GM23248 (cell line): ENCODE measurements around the gene C2CD5. TPM values are rescaled to one million over a fixed set of nuclear protein-coding genes. Genes with fewer than 3 reads are reported as not detected.
"Not testable (repeated sequence)": the region's sequence is repeated elsewhere in the genome, so short reads cannot be mapped to it uniquely, and the experiment has no call there.

Experiments used
- DNase-seq: peaks from one replicate; pipeline ENCODE4 v3.0.0-alpha.2; 2015
- H2AFZ ChIP-seq: fragments of 200-600 bp; sonication (generic); 2 replicates; pipeline ENCODE4 v1.6.1; 2016; ENCODE audit warnings: antibody characterized with exemption
- H3F3A ChIP-seq: fragments of 200-600 bp; sonication (generic); 2 replicates; pipeline ENCODE4 v1.6.1; 2016; ENCODE audit warnings: mild to moderate bottlenecking, antibody characterized with exemption, mixed run types; ENCODE audit not compliant: insufficient read depth
- H3K27ac ChIP-seq: fragments of 200-600 bp; sonication (generic); 2 replicates; pipeline ENCODE4 v1.5.1; 2016; ENCODE audit warnings: mild to moderate bottlenecking
- H3K27me3 ChIP-seq: fragments of 200-600 bp; sonication (generic); replicated peaks from 2 replicates; pipeline ENCODE4 v1.6.1; 2016; ENCODE audit warnings: mild to moderate bottlenecking; ENCODE audit not compliant: insufficient read depth
- H3K36me3 ChIP-seq: fragments of 200-600 bp; sonication (generic); 2 replicates; pipeline ENCODE4 v1.6.1; 2016; ENCODE audit warnings: low read depth, mild to moderate bottlenecking
- H3K4me1 ChIP-seq: fragments of 200-600 bp; sonication (generic); 2 replicates; pipeline ENCODE4 v1.6.1; 2016; ENCODE audit warnings: mild to moderate bottlenecking; ENCODE audit not compliant: insufficient read depth
- H3K4me2 ChIP-seq: fragments of 200-600 bp; sonication (generic); one replicate; pipeline ENCODE4 v1.6.1; 2016; ENCODE audit warnings: mild to moderate bottlenecking; ENCODE audit not compliant: unreplicated experiment
- H3K4me3 ChIP-seq: fragments of 200-600 bp; sonication (generic); 2 replicates; pipeline ENCODE4 v1.5.1; 2016; ENCODE audit warnings: mild to moderate bottlenecking
- H3K79me2 ChIP-seq: fragments of 200-600 bp; sonication (generic); 2 replicates; pipeline ENCODE4 v1.6.1; 2016; ENCODE audit warnings: mild to moderate bottlenecking; ENCODE audit not compliant: insufficient read depth
- H3K9ac ChIP-seq: fragments of 200-600 bp; sonication (generic); 2 replicates; pipeline ENCODE4 v1.6.1; 2016; ENCODE audit warnings: mild to moderate bottlenecking
- H3K9me2 ChIP-seq: fragments of 200-600 bp; sonication (generic); 2 replicates; pipeline ENCODE4 v1.6.1; 2016; ENCODE audit warnings: mixed run types, mild to moderate bottlenecking, moderate library complexity; ENCODE audit not compliant: insufficient read depth
- H3K9me3 ChIP-seq: fragments of 200-600 bp; sonication (generic); one replicate; pipeline ENCODE4 v1.6.1; 2017; ENCODE audit warnings: low read depth
- H4K20me1 ChIP-seq: fragments of 200-600 bp; sonication (generic); 2 replicates; pipeline ENCODE4 v1.6.0; 2016; ENCODE audit not compliant: insufficient read depth
- EZH2 ChIP-seq: fragments of 200-600 bp; sonication (generic); IDR thresholded peaks from 2 replicates; pipeline ENCODE4 v1.6.1; 2018; ENCODE audit warnings: antibody characterized with exemption, mild to moderate bottlenecking; ENCODE audit not compliant: insufficient read depth, poor library complexity, severe bottlenecking
- EZH2phosphoT487 ChIP-seq: fragments of 200-600 bp; sonication (generic); IDR thresholded peaks from 2 replicates; pipeline ENCODE4 v1.6.1; 2018; ENCODE audit warnings: antibody characterized with exemption, moderate library complexity, mild to moderate bottlenecking, low read depth; ENCODE audit not compliant: insufficient read depth
- WGBS, 2 experiments: methylation state at CpG; one replicate each; pipeline ENCODE4 v1.1.6; 2015 to 2017; ENCODE audit warnings: low lambda C conversion rate in 2 of 2, low coverage in 1 of 2; ENCODE audit errors: missing lambda C conversion rate in 2 of 2; 5-methylcytosine and 5-hydroxymethylcytosine counted together
- in situ Hi-C: fragments of 300-500 bp; cut with MboI; formaldehyde crosslinking; loops from 2 replicates; pipeline ENCODE4 v1.15.0; 2020
- polyA plus RNA-seq: library from polyadenylated mRNA; unstranded; fragments of >200 nt; fragmentation: Nextera tagmentation; extraction: Ambion mirVana; gene quantifications from 2 replicates; pipeline ENCODE4 v1.2.1, GENCODE V29; 2016
- total RNA-seq: library from RNA; depleted of rRNA; stranded (reverse); fragments of >200 nt; shearing (Covaris generic); gene quantifications from 2 replicates; pipeline ENCODE4 v1.2.3, GENCODE V29; 2014

The C2CD5 gene
- total and polyA plus RNA-seq, 2 experiments from 2014 or later: 13.3 to 13.7 TPM

- H3K27me3 ChIP-seq: no peaks in the 10 kb centered on the region
- no peak for TF ChIP-seq EZH2phosphoT487
- TF ChIP-seq EZH2: no peak
Measured at GRCh38 chr12:22481547-22482104, 62.7 kb downstream of the C2CD5 start.

DNA sequence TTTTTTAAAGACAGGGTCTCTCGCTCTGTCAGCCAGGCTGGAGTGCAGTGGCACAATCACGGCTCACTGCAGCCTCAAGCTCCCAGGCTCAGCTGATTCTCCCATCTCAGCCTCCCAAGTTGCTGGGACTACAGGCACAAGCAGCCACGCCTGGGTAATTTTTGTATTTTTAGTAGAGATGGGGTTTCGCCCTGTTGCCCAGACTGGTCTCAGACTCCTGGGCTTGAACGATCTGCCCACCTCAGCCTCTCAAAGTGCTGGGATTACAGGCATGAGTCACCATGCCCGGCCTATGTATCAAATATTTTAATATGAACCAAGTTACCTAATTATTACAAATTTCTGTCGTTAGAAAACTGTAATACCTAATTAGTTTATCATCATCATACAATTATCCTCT, 63.5 kb downstream of the C2CD5 start:
- H3K79me2 ChIP-seq, H4K20me1 ChIP-seq, H3K27ac ChIP-seq, H3K4me2 ChIP-seq, H3K4me3 ChIP-seq, DNase-seq, H3K9ac ChIP-seq, H3K27me3 ChIP-seq, H2AFZ ChIP-seq, in situ Hi-C loops, H3K9me2 ChIP-seq, H3K9me3 ChIP-seq: not testable (repeated sequence)
- H3K4me1 ChIP-seq: peaks cover 21% of the 10 kb centered on the region
- H3K36me3 ChIP-seq: peaks cover 18% of the 10 kb centered on the region; the same call in 1 of the 2 replicates
- H3F3A ChIP-seq: peaks cover 11% of the 10 kb centered on the region
- 96 to 97% methylated on average over 7 of the region's 7 CpGs for WGBS, 2 experiments

More at GRCh38 chr12:22481547-22482104, 62.7 kb downstream of the C2CD5 start:
- Histone ChIP-seq H3K4me3 (no peak overlapping the region), H3K36me3 (peaks cover 18% of the 10 kb centered on the region; the same call in 1 of the 2 replicates), H3K4me2 (no peak overlapping the region), H3K27ac (no peak overlapping the region), H3F3A (peaks cover 11% of the 10 kb centered on the region), H3K4me1 (peaks cover 17% of the 10 kb centered on the region), H3K79me2 (no peaks in the 10 kb centered on the region), H3K9ac (no peak overlapping the region), H2AFZ (no peak overlapping the region), H4K20me1 (no peaks in the 10 kb centered on the region), H3K9me3 (no peaks in the 10 kb centered on the region), H3K9me2 (no peaks in the 10 kb centered on the region)
- WGBS, 2 experiments: 79 to 90% methylated on average over 5 of the region's 5 CpGs
- in situ Hi-C loops: no loop called here
- DNase-seq: no peak

DNA sequence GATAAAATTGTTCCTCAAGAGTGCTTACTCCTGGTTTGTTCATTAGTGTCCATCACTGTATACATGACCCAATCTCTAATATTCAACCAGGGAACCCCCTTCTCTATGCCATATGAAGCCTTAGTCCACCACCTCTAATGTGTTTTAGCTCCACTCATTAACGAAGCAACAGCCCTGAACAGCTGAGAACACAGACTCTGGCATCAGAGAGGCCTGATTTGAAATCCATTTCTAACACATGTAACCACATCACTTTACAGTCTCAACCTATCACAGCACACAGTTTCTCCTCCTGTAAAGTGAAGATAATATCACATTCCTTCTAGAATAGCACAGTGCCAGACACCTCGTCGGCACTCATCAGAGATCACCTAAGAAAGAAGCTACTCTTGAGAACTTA, 64.3 kb downstream of the C2CD5 start:
- H3K79me2 ChIP-seq: 0 out of 2 replicates have a peak, but pooled peaks cover 5% of the 10 kb centered on the region
- no peak overlapping the region for H3K4me2 ChIP-seq
- H2AFZ ChIP-seq: no peak overlapping the region
- no peak overlapping the region for H3K9ac ChIP-seq
- no peaks in the 10 kb centered on the region for H3K9me3 ChIP-seq
- peaks cover 18% of the 10 kb centered on the region; the same call in 1 of the 2 replicates for H3K36me3 ChIP-seq
- 96 to 99% methylated on average over 3 of the region's 3 CpGs for WGBS, 2 experiments
- in situ Hi-C loops: no loop called here
- no peak overlapping the region for H3K27ac ChIP-seq
- no peaks in the 10 kb centered on the region; the same call in 1 of the 2 replicates for H3K9me2 ChIP-seq
- TF ChIP-seq EZH2phosphoT487 (no peak), EZH2 (no peak)
- no peak for DNase-seq
- no peaks in the 10 kb centered on the region for H3K27me3 ChIP-seq
- peaks cover 11% of the 10 kb centered on the region for H3F3A ChIP-seq
- H3K4me3 ChIP-seq: no peak overlapping the region
- no peaks in the 10 kb centered on the region for H4K20me1 ChIP-seq
- H3K4me1 ChIP-seq: peaks cover 21% of the 10 kb centered on the region

DNA sequence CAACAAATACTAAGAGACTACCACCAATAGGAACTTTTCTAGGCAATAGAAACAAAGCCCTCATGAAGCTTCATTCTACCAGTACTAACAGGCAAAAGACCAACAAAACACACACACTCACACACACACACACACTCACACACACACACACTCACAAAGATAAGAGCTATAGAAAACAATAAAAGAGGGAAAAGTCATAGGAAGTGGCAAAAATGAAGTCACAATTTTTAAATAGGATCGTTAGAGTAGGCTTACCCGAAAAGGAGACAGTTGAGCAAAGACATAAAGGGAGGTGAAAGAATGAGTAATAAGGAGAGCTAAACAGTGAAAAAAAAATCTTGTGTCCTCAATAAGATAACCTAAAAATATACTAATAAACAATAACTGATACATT, 66.5 kb downstream of the C2CD5 start:
- Histone ChIP-seq H3K9me2 (no peaks in the 10 kb centered on the region; the same call in 1 of the 2 replicates), H3K36me3 (0 out of 2 replicates have a peak, but pooled peaks cover 6% of the 10 kb centered on the region), H3K9ac (no peak overlapping the region), H2AFZ (no peak overlapping the region), H4K20me1 (no peaks in the 10 kb centered on the region), H3K4me2 (peak overlapping the region; percentile 44), H3K27ac (peak overlapping the region; percentile 50), H3K27me3 (no peaks in the 10 kb centered on the region), H3K4me3 (no peak overlapping the region), H3K79me2 (0 out of 2 replicates have a peak, but pooled peaks cover 5% of the 10 kb centered on the region), H3K9me3 (no peaks in the 10 kb centered on the region), H3F3A (peaks cover 11% of the 10 kb centered on the region), H3K4me1 (peaks cover 21% of the 10 kb centered on the region)
- in situ Hi-C loops: no loop called here
- WGBS, 2 experiments: 51 to 65% methylated on average over 2 of the region's 2 CpGs
- TF ChIP-seq EZH2 (no peak), EZH2phosphoT487 (no peak)
- peak; percentile 25 for DNase-seq
